UCSD-AML1 (cell line): ENCODE measurements around the gene PAGE2B.
"Not testable (repeated sequence)": the region's sequence is repeated elsewhere in the genome, so short reads cannot be mapped to it uniquely, and the experiment has no call there.

Source experiments
- DNase-seq: peaks from one replicate; lab custom pipeline; 2025; ENCODE audit not compliant: unreplicated experiment; lab: John Stamatoyannopoulos, UW

Gene PAGE2B

GRCh38 chrX:55107911-55108310 lies 33.1 kb downstream of the PAGE2B start:
- DNase-seq = no peak

DNA sequence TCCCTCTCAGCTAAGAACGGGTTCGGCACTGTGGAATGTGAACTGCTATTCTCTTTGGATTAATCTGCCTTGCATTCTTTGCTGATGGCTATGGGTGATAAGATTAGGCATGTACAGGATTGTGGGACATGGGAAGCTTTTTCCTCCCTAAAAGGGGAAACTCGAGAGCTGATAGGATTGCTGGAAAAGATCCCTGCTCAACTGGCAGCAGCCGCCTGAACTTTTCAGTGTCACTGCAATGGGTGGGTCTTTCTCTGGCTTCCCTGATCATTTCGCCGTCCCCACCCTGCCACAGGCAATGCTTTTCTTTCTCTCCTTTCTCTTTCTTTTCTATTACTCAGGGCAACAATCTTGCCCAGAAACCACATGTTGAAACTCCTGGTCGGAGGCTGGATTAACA lies 34.5 kb downstream of the PAGE2B start:
- DNase-seq = no peak

DNA sequence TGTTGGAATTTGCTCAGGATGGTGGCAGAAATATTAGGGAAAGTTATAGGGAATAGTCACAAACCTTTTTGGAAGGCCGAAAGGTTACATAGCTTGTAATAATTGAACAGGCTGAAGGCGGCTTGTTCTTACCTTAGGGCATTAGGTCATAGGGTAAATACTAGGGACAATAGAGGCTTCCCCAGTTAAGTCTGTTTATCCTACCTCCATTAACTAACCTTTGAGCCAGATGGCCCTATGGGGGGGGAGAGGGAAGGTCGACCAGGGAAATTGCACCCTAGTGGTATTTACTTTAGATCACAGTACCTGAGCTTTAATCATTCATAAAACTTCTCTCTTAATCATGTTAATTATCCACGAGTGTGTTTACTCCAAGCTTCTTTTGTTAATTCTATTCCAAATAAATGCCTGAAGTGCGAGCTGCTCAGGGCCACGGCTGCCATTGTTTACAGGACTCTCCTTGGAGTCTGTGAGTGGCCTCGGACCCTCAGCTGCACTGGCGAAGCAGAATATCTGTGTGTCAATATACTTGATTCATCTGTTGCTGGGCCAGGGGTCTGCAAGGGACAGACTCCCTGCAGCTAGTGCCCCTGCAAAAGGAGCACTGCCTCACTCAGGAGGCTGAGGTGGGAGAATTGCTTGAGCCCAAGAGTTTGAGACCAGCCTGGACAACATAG lies 36.9 kb downstream of the PAGE2B start:
- DNase-seq = no peak

DNA sequence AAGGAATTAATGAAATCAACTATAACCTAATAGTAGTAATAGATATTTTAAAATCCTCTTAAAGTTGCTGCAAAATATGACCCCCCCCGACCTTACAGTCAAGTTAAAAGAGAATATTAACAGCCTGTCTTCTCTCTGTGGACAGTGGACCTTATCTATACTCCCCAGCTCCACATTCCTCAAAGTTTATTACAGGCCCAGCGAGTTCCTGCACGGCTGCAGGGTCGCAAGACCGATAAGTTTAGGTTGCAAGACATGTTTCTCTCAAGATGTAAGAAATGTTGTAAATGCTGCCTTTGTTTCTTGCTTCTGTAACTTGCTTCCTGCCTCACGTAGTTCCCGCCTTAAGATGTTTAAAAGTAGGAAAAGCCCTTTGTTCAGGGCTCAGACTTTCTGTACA lies 41.8 kb downstream of the PAGE2B start:
- DNase-seq = not testable (repeated sequence)

DNA sequence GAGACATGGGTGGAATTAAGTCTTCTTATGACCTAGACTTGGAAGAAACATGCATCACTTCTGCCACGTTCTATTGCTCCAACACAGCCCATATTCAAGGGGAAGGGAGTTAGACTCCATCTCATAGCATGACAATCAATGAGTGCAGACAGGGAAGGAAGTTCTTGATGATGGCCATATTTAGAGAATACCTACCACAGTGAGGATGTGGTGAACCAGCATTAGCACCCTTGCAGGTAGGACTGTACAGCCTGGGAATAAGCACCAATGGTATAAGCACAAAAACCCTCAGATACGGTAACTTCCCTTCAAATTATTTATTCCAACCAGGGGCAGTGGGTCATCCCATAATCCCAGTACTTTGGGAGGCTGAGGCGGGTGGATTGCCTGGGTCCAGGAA lies 43.7 kb downstream of the PAGE2B start:
- DNase-seq = no peak

GRCh38 chrX:55119271-55119670 lies 44.4 kb downstream of the PAGE2B start:
- DNase-seq = no peak

DNA sequence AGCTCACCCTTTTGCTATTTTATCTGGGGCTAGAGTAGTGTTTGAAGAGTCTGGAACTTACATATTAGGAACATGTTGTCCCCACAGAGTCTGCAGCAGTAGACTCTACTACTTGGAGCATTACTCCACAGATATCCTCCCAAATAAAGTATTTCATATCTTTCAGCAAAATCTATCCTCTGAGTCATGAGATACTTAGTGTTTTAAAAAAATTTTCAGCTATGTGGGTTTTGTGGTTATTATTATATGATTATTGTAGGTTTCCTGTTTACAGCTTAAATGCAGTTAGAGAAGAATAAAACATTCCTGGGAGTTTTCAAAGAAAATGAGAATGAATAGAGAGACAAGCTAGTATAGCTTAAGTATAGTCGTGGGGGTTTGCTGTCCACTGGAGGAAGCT lies 44.9 kb downstream of the PAGE2B start:
- no peak for DNase-seq

GRCh38 chrX:55120761-55121358 lies 46.0 kb downstream of the PAGE2B start:
- DNase-seq = no peak

GRCh38 chrX:55123900-55124299 lies 49.1 kb downstream of the PAGE2B start:
- DNase-seq = no peak

DNA sequence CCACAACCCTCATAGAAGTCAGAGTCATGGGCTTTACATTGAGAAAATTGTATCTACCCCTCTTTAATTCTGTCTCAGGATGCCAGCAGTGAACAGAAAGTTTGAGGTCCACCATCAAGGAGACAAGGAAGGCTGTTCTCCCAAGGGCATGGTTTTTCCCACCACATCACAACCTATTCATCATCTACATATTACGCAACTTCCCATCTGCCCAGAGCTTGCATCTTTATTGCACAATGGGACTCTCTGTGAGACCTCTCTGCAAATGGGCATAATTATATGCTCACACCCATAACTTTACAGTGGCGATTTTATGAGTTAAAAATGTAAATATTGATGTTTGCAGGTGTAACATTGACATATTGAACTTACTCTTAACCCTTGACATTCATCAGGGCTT lies 52.9 kb downstream of the PAGE2B start:
- DNase-seq = no peak
